HG02970 (cell line): ENCODE data around the gene BICDL1.

Experiments
- ATAC-seq: cut with Tn5 transposase; IDR thresholded peaks from one replicate; pipeline ENCODE4 v1.9.1; 2021; ENCODE audit warnings: mild to moderate bottlenecking, moderate library complexity, moderate number of reproducible peaks; ENCODE audit not compliant: unreplicated experiment, low FRiP score

Gene BICDL1

GRCh38 chr12:120098756-120099470 lies 109.9 kb downstream of the BICDL1 start:
- ATAC-seq = no peak

- no peak for ATAC-seq
Measured at GRCh38 chr12:120099738-120100137, 110.7 kb downstream of the BICDL1 start.

GRCh38 chr12:120100630-120101029 lies 111.6 kb downstream of the BICDL1 start:
- no peak for ATAC-seq

GRCh38 chr12:120101182-120101581 lies 112.1 kb downstream of the BICDL1 start:
- no peak for ATAC-seq

- no peak for ATAC-seq
Measured at GRCh38 chr12:120101617-120102016, 112.6 kb downstream of the BICDL1 start.

- ATAC-seq = no peak
Measured at GRCh38 chr12:120102189-120103043, 113.4 kb downstream of the BICDL1 start.

GRCh38 chr12:120103044-120103338 lies 114.0 kb downstream of the BICDL1 start:
- ATAC-seq = no peak

- no peak for ATAC-seq
Measured at GRCh38 chr12:120103371-120103770, 114.3 kb downstream of the BICDL1 start.

- no peak for ATAC-seq
Measured at GRCh38 chr12:120106151-120106550, 117.1 kb downstream of the BICDL1 start.

GRCh38 chr12:120109570-120110267 lies 120.7 kb downstream of the BICDL1 start:
- no peak for ATAC-seq

- peak; percentile 53 for ATAC-seq
Measured at GRCh38 chr12:120110550-120111501, 121.8 kb downstream of the BICDL1 start.

GRCh38 chr12:120115066-120115465 lies 126.0 kb downstream of the BICDL1 start:
- no peak for ATAC-seq

GRCh38 chr12:120115692-120116440 lies 126.8 kb downstream of the BICDL1 start:
- ATAC-seq = no peak

GRCh38 chr12:120116441-120116791 lies 127.4 kb downstream of the BICDL1 start, which contains the start of gene RAB35:
RAB35 (minus strand) TSS chr12:120116753; CDS start chr12:120116650, 103 bp downstream.
- no peak for ATAC-seq

- peak; percentile 59 for ATAC-seq
Measured at GRCh38 chr12:120116792-120117651, 128.0 kb downstream of the BICDL1 start.

- ATAC-seq = no peak
Measured at GRCh38 chr12:120117961-120118320, 128.9 kb downstream of the BICDL1 start.

GRCh38 chr12:120118321-120119061 lies 129.5 kb downstream of the BICDL1 start:
- no peak for ATAC-seq
